SU-DHL-6 (cell line): ENCODE data around the gene INAFM2.

Experiments used
- EZH2phosphoT487 ChIP-seq: fragments of 200-600 bp; sonication (generic), shearing (Covaris generic); conservative IDR thresholded peaks from 2 replicates; pipeline ENCODE4 v1.6.1; 2018; ENCODE audit warnings: mild to moderate bottlenecking, antibody characterized with exemption, low read length, moderate library complexity, mixed read lengths
- TF ChIP-seq, protein P1 (sequence below): fragments of 200-600 bp; sonication (generic); IDR thresholded peaks from one replicate; pipeline ENCODE4 v1.5.1; 2017; ENCODE audit warnings: antibody characterized with exemption, mild to moderate bottlenecking, low read length, moderate library complexity; ENCODE audit not compliant: insufficient read depth, poor library complexity, severe bottlenecking

DNA sequence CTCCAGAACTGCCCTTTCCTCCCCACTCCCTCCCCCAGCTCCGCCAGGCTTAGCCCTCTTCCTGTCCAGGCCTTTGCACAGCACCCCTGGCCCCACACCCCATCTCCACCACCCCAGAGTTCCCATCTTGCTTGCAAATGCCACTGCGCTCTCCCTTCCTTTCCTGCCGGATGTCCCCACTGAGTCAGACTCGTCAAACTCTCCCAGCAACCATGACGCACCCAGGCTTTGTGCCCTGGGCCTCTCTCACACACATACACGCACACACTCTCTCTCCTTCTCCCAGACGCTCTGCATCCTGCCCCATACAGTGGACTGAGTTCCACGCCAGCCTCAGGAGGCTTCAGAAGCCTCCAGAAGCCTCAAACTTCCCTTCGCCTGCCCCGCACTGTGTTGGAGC, 20.0 kb downstream of the INAFM2 start:
- TF ChIP-seq EZH2phosphoT487, result no peak
- TF ChIP-seq, protein P1, sequence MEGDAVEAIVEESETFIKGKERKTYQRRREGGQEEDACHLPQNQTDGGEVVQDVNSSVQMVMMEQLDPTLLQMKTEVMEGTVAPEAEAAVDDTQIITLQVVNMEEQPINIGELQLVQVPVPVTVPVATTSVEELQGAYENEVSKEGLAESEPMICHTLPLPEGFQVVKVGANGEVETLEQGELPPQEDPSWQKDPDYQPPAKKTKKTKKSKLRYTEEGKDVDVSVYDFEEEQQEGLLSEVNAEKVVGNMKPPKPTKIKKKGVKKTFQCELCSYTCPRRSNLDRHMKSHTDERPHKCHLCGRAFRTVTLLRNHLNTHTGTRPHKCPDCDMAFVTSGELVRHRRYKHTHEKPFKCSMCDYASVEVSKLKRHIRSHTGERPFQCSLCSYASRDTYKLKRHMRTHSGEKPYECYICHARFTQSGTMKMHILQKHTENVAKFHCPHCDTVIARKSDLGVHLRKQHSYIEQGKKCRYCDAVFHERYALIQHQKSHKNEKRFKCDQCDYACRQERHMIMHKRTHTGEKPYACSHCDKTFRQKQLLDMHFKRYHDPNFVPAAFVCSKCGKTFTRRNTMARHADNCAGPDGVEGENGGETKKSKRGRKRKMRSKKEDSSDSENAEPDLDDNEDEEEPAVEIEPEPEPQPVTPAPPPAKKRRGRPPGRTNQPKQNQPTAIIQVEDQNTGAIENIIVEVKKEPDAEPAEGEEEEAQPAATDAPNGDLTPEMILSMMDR, result no peak
